IPS-15b (cell line): ENCODE measurements around the gene MBNL1.

Experiments
- H3K27me3 ChIP-seq: one replicate; pipeline ENCODE4 v1.6.1; 2013; ENCODE audit warnings: low read length; ENCODE audit not compliant: control insufficient read depth, insufficient read depth
- H3K36me3 ChIP-seq: one replicate; pipeline ENCODE4 v1.6.1; 2013; ENCODE audit warnings: low read length; ENCODE audit not compliant: control insufficient read depth, insufficient read depth
- H3K4me1 ChIP-seq: one replicate; pipeline ENCODE4 v1.6.1; 2013; ENCODE audit warnings: mild to moderate bottlenecking, low read length; ENCODE audit not compliant: control insufficient read depth, insufficient read depth
- H3K4me3 ChIP-seq: one replicate; pipeline ENCODE4 v1.5.1; 2013; ENCODE audit warnings: low read depth, low read length
- H3K9ac ChIP-seq: one replicate; pipeline ENCODE4 v1.6.1; 2013; ENCODE audit warnings: low read depth, mild to moderate bottlenecking, low read length
- H3K9me3 ChIP-seq: one replicate; pipeline ENCODE4 v1.6.1; 2013; ENCODE audit warnings: mild to moderate bottlenecking, low read length; ENCODE audit not compliant: control insufficient read depth, insufficient read depth

Gene MBNL1, protein sequence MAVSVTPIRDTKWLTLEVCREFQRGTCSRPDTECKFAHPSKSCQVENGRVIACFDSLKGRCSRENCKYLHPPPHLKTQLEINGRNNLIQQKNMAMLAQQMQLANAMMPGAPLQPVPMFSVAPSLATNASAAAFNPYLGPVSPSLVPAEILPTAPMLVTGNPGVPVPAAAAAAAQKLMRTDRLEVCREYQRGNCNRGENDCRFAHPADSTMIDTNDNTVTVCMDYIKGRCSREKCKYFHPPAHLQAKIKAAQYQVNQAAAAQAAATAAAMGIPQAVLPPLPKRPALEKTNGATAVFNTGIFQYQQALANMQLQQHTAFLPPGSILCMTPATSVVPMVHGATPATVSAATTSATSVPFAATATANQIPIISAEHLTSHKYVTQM

DNA sequence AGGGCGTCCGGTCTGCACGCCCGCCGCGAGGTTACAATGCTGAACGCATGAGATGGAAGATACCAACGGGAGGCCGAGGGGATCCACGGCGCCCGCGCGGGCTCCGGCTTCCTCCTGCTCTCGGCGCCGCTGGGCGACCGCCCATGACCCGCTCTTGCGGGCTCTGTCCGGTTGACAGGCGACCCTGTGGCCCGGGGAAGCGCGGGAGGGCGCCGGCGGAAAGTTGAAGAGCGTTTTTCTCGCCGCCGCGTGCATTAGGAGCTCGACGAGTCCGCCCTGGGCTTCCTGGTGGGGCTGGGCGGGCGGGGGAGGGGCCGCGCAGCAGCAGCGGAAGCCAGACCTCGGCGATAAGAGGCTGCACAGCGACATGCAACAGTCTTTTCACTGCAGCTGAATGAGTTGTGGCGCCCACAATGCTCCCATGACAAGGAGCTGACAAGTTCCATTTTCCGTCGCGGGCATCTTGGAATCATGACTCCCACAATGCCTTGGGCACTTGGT, at the start of gene MBNL1:
Gene MBNL1 (plus strand): TSS at position 375 of the 501 bp plus-strand sequence. CDS start 31,265 bp downstream, outside the sequence.
- H3K36me3 ChIP-seq, result no peaks in the 10 kb centered on the region
- H3K27me3 ChIP-seq, result peaks cover 20% of the 10 kb centered on the region
- H3K4me1 ChIP-seq, result peaks cover 7% of the 10 kb centered on the region
- H3K4me3 ChIP-seq, result peak within 1 kb of the TSS; percentile 84
- H3K9me3 ChIP-seq, result no peaks in the 10 kb centered on the region
- H3K9ac ChIP-seq, result peak within 1 kb of the TSS; percentile 66

DNA sequence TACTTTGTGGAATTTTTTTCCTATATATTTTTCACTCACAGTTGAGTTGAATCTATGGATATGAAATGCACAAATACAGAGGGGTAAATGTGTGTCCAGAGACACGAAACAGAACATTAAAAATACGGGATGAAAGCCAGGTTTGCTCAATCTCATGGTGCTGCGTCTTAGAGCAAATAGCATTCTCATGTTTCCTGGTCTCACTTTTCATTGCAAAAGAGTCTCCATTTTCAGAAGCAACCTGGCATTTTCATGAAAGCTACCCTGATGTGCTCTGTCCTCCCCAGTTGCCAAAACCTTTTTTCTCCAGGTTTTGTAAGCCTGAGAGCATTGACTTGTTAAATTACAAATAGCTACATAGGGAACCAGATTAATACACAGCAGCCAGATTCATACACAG, 49.5 kb upstream of the MBNL1 start:
- H3K4me1 ChIP-seq, result no peaks in the 10 kb centered on the region
- H3K27me3 ChIP-seq, result no peaks in the 10 kb centered on the region
- no peaks in the 10 kb centered on the region for H3K9me3 ChIP-seq
- H3K9ac ChIP-seq, result no peak overlapping the region
- no peaks in the 10 kb centered on the region for H3K36me3 ChIP-seq
- H3K4me3 ChIP-seq, result no peak overlapping the region

DNA sequence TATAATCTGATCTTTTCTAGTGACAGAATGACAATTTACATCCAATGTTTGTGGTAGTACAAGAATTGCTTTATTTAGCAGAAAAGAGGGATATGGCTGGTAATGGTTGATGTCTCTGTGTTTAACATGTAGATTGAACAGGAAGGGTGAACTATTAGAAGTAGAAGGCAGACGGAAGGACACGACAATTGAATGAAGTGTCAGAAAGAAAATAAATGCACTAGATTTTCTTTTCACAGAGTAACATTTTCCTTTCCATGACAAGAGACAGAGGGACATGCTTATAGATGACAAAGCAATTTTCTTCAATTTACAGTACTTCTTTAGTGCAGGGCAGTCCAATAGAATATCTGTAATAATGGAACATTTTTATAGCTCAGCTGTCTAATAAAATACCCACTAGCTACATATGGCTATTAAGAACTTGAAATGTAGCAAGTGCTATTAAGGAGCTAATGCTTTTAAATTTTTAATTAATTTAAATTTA, 48.9 kb upstream of the MBNL1 start:
- Histone ChIP-seq H3K27me3 (no peaks in the 10 kb centered on the region), H3K36me3 (no peaks in the 10 kb centered on the region), H3K4me1 (no peaks in the 10 kb centered on the region), H3K9ac (no peak overlapping the region), H3K4me3 (no peak overlapping the region), H3K9me3 (no peaks in the 10 kb centered on the region)

DNA sequence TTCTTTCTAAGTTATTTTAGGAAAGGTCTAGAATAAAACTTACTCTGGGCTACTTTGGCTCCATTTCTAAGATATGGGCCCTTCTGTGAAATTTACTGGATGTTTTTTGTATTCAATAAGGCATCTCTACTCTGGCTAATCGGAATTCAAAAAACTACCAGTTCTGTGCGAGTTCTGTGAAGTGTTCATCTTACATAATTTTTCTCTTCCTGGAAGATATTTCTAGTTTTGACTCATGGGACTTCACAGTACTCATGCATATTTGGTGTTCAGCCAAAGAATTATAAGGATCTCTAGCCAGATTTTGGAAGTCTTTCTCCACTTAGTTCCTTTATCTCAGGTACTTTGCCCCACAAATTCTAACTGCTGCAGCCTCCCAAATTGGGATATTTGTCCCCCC, 46.4 kb upstream of the MBNL1 start:
- Histone ChIP-seq H3K36me3 (no peaks in the 10 kb centered on the region), H3K4me3 (no peak overlapping the region), H3K9me3 (no peaks in the 10 kb centered on the region), H3K4me1 (no peaks in the 10 kb centered on the region), H3K27me3 (no peaks in the 10 kb centered on the region), H3K9ac (no peak overlapping the region)

DNA sequence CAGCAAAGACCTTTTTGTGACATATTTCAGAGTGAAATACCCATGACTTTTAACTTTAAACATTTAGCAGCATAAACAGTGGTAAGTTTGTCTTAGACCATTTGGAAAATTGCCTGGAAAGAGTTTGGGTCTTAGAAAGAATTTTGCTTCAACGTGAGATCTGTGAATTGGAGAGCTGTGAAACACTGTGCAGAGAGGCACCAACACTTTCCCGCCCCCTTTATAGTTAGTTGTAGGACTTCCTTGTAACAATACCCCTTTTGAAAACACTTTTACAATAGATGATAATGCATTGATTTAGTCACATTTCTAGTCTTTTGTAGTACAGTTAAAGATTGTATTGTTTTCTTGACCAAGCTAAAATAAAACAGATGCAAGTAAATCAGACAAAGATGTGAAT, 43.5 kb upstream of the MBNL1 start:
- no peaks in the 10 kb centered on the region for H3K36me3 ChIP-seq
- no peak overlapping the region for H3K9ac ChIP-seq
- no peaks in the 10 kb centered on the region for H3K27me3 ChIP-seq
- H3K9me3 ChIP-seq, result no peaks in the 10 kb centered on the region
- H3K4me1 ChIP-seq, result no peaks in the 10 kb centered on the region
- H3K4me3 ChIP-seq, result no peak overlapping the region

DNA sequence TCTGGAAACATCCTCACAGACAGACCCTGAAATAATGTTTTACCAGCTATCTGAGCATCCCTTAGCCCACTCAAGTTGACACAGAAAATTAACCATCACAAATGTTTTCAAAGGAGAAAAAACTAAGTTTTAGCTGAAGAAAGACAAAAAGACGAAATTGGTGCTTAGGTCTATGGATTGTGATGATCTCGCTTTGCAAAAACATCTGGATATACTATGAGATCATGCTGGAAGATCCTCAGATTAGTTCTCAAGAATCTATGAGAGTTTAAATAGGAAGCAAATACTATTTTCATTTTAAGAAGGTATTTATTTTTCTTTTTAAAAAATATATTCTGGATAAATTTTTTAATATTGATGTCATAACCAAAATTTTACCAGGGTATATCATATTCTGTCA, 42.6 kb upstream of the MBNL1 start:
- Histone ChIP-seq H3K9ac (no peak overlapping the region), H3K36me3 (no peaks in the 10 kb centered on the region), H3K4me1 (no peaks in the 10 kb centered on the region), H3K4me3 (no peak overlapping the region), H3K9me3 (no peaks in the 10 kb centered on the region), H3K27me3 (no peaks in the 10 kb centered on the region)

DNA sequence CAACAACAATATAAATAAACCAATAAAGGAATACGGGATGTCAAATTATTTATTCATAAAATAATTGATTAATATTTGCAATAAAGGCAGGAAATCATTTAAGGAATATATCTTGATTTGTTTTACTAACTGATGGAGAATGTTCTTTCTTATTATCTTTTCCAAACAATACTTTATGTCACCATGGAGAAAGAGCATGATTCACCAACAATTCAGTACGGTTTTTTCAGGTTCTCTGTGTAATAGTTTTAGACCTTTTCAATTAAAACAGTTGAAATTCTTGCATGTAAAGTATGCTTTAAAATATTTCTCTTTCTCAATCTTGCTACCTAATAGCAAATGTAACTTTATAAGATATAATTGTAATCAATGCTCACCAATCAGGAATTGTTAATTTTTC, 41.7 kb upstream of the MBNL1 start:
- H3K9me3 ChIP-seq, result no peaks in the 10 kb centered on the region
- H3K4me1 ChIP-seq, result no peaks in the 10 kb centered on the region
- no peak overlapping the region for H3K9ac ChIP-seq
- no peak overlapping the region for H3K4me3 ChIP-seq
- H3K36me3 ChIP-seq, result no peaks in the 10 kb centered on the region
- no peaks in the 10 kb centered on the region for H3K27me3 ChIP-seq

DNA sequence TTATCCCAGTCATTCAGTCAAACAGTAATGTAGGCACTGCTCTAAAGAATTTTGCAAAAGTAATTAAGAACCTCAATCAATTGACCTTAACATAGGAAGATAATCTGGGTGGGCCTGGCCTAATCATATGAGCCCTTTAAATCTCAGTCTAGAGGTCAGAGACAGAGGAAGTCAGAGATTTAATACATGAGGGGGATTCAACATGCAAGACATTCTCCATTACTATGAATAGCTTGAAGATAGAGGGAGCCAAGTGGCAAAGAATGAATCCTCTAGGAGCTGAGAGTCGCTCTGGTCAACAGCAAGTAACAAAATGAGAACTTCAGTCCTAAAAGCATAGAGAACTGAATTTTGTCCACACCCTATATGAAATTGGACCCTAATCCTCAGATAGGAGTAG, 39.0 kb upstream of the MBNL1 start:
- Histone ChIP-seq H3K36me3 (no peaks in the 10 kb centered on the region), H3K4me1 (no peaks in the 10 kb centered on the region), H3K4me3 (no peak overlapping the region), H3K27me3 (no peaks in the 10 kb centered on the region), H3K9me3 (no peaks in the 10 kb centered on the region), H3K9ac (no peak overlapping the region)

DNA sequence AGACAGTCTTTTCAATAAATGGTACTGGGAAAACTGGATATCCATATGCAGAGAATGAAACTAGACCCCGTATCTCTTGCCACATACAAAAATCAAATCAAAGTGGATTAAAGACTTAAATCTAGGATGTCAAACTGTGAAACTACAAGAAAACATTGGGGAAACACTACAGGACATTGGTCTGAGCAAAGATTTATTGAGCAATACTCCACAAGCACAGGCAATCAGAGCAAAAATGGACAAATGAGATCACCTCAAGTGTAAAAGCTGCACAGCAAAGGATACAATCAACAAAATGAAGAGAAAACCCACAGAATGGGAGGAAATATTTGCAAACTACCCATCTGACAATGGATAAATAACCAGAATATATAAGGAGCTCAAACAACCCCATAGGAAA, 38.4 kb upstream of the MBNL1 start:
- H3K9ac ChIP-seq, result no peak overlapping the region
- H3K4me1 ChIP-seq, result no peaks in the 10 kb centered on the region
- H3K36me3 ChIP-seq, result no peaks in the 10 kb centered on the region
- H3K9me3 ChIP-seq, result no peaks in the 10 kb centered on the region
- no peak overlapping the region for H3K4me3 ChIP-seq
- no peaks in the 10 kb centered on the region for H3K27me3 ChIP-seq

DNA sequence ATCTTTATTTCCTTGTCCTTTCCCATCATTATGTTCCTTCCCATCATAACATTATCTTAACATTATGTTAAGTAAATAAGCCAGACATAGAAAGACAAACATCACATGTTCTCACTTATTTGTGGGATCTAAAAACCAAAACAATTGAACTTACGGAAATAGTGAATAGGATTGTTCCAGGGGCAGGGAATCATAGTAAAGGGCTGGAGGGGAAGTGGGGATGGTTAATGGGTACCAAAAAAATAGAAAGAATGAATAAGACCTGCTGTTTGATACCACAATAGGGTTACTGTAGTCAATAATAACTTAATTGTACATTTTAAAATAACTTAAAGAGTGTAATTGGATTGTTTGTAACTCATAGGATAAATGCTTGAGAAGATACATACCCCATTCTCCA, 36.7 kb upstream of the MBNL1 start:
- Histone ChIP-seq H3K27me3 (no peaks in the 10 kb centered on the region), H3K9ac (no peak overlapping the region), H3K36me3 (no peaks in the 10 kb centered on the region), H3K4me1 (no peaks in the 10 kb centered on the region), H3K9me3 (no peaks in the 10 kb centered on the region), H3K4me3 (no peak overlapping the region)

DNA sequence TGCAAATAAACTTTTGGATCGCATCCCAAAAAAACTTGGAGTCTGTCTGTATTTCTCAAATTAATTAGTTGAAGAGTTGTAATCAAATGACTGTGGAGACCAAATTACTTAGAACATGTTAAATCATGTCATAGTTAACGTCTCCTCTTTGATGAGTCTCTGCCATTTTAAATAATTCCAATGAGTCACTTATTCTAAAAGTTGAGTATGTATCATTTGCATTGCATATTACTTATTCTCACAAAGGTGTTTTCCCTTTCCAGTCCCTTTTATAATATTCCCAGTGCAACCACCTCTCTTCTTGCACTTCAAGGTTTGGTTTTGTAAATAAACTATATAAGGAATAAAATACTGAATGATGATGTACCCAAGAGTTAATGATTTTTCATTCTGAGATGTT, 36.0 kb upstream of the MBNL1 start:
- Histone ChIP-seq H3K4me3 (no peak overlapping the region), H3K9me3 (no peaks in the 10 kb centered on the region), H3K9ac (no peak overlapping the region), H3K36me3 (no peaks in the 10 kb centered on the region), H3K4me1 (no peaks in the 10 kb centered on the region), H3K27me3 (no peaks in the 10 kb centered on the region)

DNA sequence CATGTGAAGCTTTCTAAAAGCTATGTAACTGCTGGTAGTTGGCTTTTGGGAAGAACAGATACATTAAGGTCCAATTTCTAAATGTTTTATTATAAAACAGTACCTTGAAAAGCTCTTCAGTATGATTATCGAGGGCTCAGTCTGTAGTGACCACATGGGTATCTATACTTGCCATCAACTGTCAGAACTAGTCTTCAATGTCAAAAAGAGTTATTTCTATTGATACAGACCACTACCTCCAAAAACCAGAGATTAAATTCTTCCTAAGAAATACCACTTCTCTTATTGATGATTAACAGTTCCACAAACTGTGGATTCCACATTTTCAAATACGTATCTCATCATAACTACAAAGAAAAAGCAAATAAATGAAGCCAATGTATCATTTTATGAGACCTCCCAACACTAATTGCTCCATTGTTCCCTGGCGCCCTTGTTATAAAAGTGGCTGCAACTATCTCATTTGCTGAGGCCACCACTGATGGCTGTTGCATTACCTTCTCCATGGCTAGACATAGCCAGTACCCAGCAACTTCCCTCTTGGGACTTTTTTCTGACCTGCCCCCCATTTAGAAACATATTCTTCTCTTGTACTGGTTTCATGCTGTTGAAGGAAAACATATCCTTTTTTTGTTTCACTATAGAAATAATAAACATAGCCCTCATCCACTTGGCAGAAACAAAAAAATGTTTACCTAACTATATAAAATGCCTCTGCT, 33.9 kb upstream of the MBNL1 start:
- H3K27me3 ChIP-seq, result no peaks in the 10 kb centered on the region
- no peaks in the 10 kb centered on the region for H3K36me3 ChIP-seq
- H3K4me1 ChIP-seq, result no peaks in the 10 kb centered on the region
- H3K9ac ChIP-seq, result no peak overlapping the region
- no peaks in the 10 kb centered on the region for H3K9me3 ChIP-seq
- H3K4me3 ChIP-seq, result no peak overlapping the region
